ENCODE data around the gene PRSS21.

The PRSS21 gene

DNA sequence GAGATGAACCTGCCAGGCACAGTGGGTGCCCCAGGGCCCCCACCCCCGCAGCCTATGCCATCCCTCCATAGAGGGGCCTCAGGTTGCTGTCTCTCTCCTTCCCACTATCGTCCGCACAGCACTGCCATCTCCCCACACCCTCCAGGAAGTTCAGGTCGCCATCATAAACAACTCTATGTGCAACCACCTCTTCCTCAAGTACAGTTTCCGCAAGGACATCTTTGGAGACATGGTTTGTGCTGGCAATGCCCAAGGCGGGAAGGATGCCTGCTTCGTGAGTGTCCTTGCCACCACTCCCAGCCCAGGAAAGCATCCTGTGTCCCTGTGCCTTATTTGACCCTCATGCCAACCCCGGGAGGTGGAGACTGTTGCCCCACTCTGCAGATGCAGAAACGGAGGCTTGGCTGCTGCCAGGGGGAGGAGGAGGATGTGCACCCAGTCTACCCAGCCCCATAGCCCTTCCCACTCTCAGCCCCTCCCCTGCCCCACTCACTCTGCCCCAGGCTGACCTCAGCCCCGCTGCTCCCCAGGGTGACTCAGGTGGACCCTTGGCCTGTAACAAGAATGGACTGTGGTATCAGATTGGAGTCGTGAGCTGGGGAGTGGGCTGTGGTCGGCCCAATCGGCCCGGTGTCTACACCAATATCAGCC, 3.9 kb downstream of the PRSS21 start:
- H3K4me3 ChIP-seq (ENCODE audit: low read depth, low read length), result no peak overlapping the region
- no peak for DNase-seq (ENCODE audit: low read depth)
- TF ChIP-seq, protein P1, sequence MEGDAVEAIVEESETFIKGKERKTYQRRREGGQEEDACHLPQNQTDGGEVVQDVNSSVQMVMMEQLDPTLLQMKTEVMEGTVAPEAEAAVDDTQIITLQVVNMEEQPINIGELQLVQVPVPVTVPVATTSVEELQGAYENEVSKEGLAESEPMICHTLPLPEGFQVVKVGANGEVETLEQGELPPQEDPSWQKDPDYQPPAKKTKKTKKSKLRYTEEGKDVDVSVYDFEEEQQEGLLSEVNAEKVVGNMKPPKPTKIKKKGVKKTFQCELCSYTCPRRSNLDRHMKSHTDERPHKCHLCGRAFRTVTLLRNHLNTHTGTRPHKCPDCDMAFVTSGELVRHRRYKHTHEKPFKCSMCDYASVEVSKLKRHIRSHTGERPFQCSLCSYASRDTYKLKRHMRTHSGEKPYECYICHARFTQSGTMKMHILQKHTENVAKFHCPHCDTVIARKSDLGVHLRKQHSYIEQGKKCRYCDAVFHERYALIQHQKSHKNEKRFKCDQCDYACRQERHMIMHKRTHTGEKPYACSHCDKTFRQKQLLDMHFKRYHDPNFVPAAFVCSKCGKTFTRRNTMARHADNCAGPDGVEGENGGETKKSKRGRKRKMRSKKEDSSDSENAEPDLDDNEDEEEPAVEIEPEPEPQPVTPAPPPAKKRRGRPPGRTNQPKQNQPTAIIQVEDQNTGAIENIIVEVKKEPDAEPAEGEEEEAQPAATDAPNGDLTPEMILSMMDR (IDR thresholded peaks at IDR 0.05; ENCODE audit: control insufficient read depth, extremely low read depth, insufficient read depth), result no peak

DNA sequence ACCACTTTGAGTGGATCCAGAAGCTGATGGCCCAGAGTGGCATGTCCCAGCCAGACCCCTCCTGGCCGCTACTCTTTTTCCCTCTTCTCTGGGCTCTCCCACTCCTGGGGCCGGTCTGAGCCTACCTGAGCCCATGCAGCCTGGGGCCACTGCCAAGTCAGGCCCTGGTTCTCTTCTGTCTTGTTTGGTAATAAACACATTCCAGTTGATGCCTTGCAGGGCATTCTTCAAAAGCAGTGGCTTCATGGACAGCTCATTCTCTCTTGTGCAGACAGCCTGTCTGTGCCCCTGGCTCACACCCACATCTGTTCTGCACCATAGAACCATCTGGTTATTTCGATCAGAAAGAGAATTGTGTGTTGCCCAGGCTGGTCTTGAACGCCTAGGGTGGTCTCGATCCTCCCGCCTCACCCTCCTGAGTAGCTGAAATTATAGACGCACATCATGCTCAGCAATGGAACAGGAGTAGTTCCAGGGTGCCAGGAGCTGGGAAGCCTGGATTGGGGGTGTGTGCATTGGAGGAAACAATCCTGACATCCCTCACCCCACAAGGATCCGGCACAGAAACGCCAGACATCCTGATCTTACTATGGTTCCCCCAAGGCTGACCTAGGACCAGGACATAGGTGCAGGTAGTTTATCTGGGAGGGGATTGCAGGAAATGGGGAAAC, 4.6 kb downstream of the PRSS21 start:
- no peak overlapping the region for H3K4me3 ChIP-seq (ENCODE audit: low read depth, low read length)
- TF ChIP-seq, protein P1 (IDR thresholded peaks at IDR 0.05; ENCODE audit: control insufficient read depth, extremely low read depth, insufficient read depth), result no peak
- DNase-seq (ENCODE audit: low read depth), result no peak

DNA sequence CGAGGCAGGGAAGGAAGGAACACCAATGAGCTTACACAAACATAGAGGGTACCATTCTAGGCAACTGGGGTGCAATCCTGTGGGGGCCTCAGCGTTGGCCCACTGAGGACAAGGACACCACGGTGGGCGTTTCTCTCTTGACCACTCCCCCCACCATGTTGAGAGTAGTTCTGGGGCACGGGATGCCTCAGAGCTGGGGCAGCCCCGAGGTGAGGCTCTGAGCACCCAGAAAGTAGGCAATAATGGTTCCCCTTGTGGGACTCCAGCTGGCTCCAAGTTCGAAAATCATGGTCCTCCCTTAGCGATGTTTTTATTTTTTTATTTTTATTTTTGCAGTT, 5.1 kb downstream of the PRSS21 start:
- TF ChIP-seq, protein P1 (IDR thresholded peaks at IDR 0.05; ENCODE audit: control insufficient read depth, extremely low read depth, insufficient read depth), result no peak
- DNase-seq (ENCODE audit: low read depth), result no peak
- no peak overlapping the region for H3K4me3 ChIP-seq (ENCODE audit: low read depth, low read length)

DNA sequence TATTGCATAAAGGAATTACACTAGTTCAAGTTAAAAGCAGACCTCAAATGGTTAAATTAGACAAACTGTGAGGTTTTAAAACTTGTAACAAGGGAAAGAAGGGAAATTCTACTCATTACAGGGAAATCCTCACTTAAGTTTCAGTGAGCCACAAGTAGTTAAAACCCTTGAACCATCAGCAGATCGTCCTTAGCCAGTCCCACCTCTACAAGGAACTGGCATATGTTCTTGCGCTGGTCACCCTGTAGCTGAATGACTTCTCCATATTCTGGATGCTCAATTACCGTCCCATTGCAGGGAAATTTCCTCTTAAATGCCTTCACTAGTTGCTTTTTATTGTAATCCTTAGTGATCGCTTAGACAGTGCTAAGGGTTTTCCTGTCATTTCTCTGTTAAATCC, 5.5 kb downstream of the PRSS21 start:
- TF ChIP-seq, protein P1 (IDR thresholded peaks at IDR 0.05; ENCODE audit: control insufficient read depth, extremely low read depth, insufficient read depth), result no peak
- H3K4me3 ChIP-seq (ENCODE audit: low read depth, low read length), result no peak overlapping the region

DNA sequence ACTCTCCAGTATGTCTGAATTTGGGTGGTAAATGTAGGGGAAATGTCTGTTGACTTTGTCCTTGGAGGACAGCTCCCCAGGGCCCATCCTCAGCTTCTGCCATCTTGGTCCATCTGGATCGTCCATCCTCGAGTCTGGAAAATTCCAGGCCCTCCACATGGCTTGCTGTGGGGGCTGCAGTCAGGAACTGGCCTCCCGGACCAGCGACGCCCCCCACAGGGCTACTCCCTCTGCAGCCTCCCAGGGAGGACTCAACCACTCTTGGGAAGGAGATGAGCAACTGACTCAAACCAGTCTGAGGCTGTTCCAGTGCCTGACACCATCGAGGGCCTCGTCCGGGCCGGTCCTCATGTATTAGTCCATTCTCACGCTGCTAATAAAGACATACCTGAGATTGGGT, 7.6 kb downstream of the PRSS21 start:
- TF ChIP-seq, protein P1 (IDR thresholded peaks at IDR 0.05; ENCODE audit: control insufficient read depth, extremely low read depth, insufficient read depth), result no peak
- no peak overlapping the region for H3K4me3 ChIP-seq (ENCODE audit: low read depth, low read length)
- no peak for DNase-seq (ENCODE audit: low read depth)

More for the DNA sequence above, 5.5 kb downstream of the PRSS21 start:
- no peak for DNase-seq (ENCODE audit: low read depth)

DNA sequence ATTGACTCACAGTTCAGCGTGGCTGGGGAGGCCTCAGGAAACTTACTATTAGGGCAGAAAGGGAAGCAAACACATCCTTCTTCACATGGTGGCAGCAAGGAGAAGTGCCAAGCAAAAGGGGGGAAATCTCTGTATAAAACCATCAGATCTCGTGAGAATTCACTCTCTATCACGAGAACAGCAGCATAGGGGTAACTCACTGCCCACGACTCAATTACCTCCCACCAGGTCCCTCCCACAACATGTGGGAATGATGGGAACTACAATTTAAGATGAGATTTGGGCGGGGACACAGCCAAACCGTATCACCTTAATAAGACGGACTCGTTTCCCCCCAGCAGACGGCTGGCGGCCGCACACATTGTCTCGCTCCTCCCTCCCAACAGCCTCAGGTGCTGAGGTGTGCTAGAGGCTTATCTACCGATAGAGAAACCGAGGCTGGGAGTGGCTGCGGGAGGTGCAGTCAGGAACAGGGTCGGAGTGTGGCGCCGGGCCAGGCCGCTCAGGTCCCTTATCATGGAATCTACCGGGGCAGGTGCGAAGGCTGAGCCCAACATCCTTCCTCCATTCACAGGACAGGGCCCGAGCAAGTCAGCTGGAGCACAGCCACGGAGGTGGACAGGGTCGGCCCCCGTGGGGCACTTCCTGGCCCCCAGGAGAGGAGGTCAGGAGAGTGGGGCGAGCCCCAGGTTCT, 8.2 kb downstream of the PRSS21 start:
- TF ChIP-seq, protein P1 (IDR thresholded peaks at IDR 0.05; ENCODE audit: control insufficient read depth, extremely low read depth, insufficient read depth), result no peak
- H3K4me3 ChIP-seq (ENCODE audit: low read depth, low read length), result no peak overlapping the region
- DNase-seq (ENCODE audit: low read depth), result no peak
